Esophagus squamous epithelium (tissue), 5 donors: ENCODE data around the gene SMIM36. TPM values are rescaled to one million over a fixed set of nuclear protein-coding genes. Genes with fewer than 3 reads are reported as not detected.

ENCODE experiments used
- DNase-seq: peaks from one replicate; lab custom pipeline; 2025; lab: John Stamatoyannopoulos, UW
- H3K27ac ChIP-seq, 4 donors: fragments of 200-600 bp; sonication (generic); one replicate each; pipeline ENCODE4 v1.5.1; 2016 to 2019; ENCODE audit warnings: mild to moderate bottlenecking in 1 of 4
- H3K27me3 ChIP-seq, 4 donors: fragments of 200-600 bp; sonication (generic); 1 replicate in 3 of 4; 2 replicates in 1 of 4; pipeline versions ENCODE4 v1.5.1 to v1.6.0; 2017 to 2021; ENCODE audit warnings: antibody characterized with exemption in 1 of 4
- H3K36me3 ChIP-seq, 3 donors: fragments of 200-600 bp; sonication (generic); one replicate each; pipeline ENCODE4 v1.5.1; 2016 to 2019
- H3K4me1 ChIP-seq, 3 donors: fragments of 200-600 bp; sonication (generic); one replicate each; pipeline ENCODE4 v1.5.1; 2017 to 2019
- H3K4me3 ChIP-seq, 4 donors: fragments of 200-600 bp; sonication (generic); 1 replicate in 3 of 4; 2 replicates in 1 of 4; pipeline ENCODE4 v1.5.1; 2016 to 2019; ENCODE audit warnings: mild to moderate bottlenecking in 2 of 4, moderate library complexity in 1 of 4
- H3K9me3 ChIP-seq, 3 donors: fragments of 200-600 bp; sonication (generic); one replicate each; pipeline ENCODE4 v1.5.1; 2016 to 2019
- CTCF ChIP-seq, 6 experiments: fragments of 450-650 bp in 4 of 6; fragments of 200-600 bp in 2 of 6; sonication (generic) in 2 of 6; IDR thresholded peaks; one replicate each; pipeline ENCODE4 v1.5.1; 2016 to 2019; ENCODE audit warnings: antibody characterized with exemption in 6 of 6, mild to moderate bottlenecking in 4 of 6, moderate library complexity in 4 of 6
- POLR2A ChIP-seq, 4 donors: fragments of 450-650 bp; IDR thresholded peaks; one replicate each; pipeline ENCODE4 v1.6.1; 2017; ENCODE audit warnings: antibody characterized with exemption in 4 of 4, mild to moderate bottlenecking in 4 of 4, moderate library complexity in 3 of 4
- WGBS, 2 donors: methylation state at CpG; one replicate each; pipeline ENCODE4 v1.1.5; 2018; 5-methylcytosine and 5-hydroxymethylcytosine counted together
- intact Hi-C: fragments of 100-400 bp; cut with DNase I; formaldehyde crosslinking; loops from one replicate; pipeline ENCODE4 v1.15.0; 2022
- total RNA-seq, 4 donors: library from RNA; depleted of rRNA; stranded (reverse); fragments of >200 nt; gene quantifications; one replicate each; pipeline ENCODE4 v1.1.0, GENCODE V29; 2016
- donor health status: DM: yes; HTN: yes; CAD: no.

SMIM36 gene
- total RNA-seq, 4 donors from 2014 or later, result not detected

GRCh38 chr17:55441544-55441943, 69.7 kb downstream of the SMIM36 start:
- H3K9me3 ChIP-seq, result no peaks in the 10 kb centered on the region
- H3K4me3 ChIP-seq, result no peak overlapping the region
- intact Hi-C loops, result no loop called here
- no peaks in the 10 kb centered on the region for H3K27me3 ChIP-seq
- DNase-seq, result no peak
- H3K27ac ChIP-seq, result peak overlapping the region in 3 of 4 donors; percentile 71 to 78 (median 72)
- TF ChIP-seq POLR2A (IDR thresholded peaks at IDR 0.05) (no peak), CTCF (IDR thresholded peaks at IDR 0.05) (no peak)
- H3K4me1 ChIP-seq, result peaks cover 0 to 33% (median 9%) of the 10 kb centered on the region in 3 donors
- 27 to 46% methylated on average over 2 of the region's 2 CpGs for WGBS, 2 donors
- H3K36me3 ChIP-seq, result no peaks in the 10 kb centered on the region

GRCh38 chr17:55440391-55440790, 70.9 kb downstream of the SMIM36 start:
- no peak for DNase-seq
- Histone ChIP-seq H3K4me3 (no peak overlapping the region), H3K9me3 (no peaks in the 10 kb centered on the region), H3K27me3 (no peaks in the 10 kb centered on the region), H3K36me3 (no peaks in the 10 kb centered on the region), H3K4me1 (peaks cover 0 to 29% (median 4%) of the 10 kb centered on the region in 3 donors), H3K27ac (peak overlapping the region in 3 of 4 donors; percentile 71 to 78 (median 72))
- no peak for TF ChIP-seq POLR2A (IDR thresholded peaks at IDR 0.05)
- TF ChIP-seq CTCF (IDR thresholded peaks at IDR 0.05), result no peak
- 28 to 37% methylated on average over 3 of the region's 3 CpGs for WGBS, 2 donors
- intact Hi-C loops, result no loop called here

GRCh38 chr17:55437159-55437605, 74.1 kb downstream of the SMIM36 start:
- peaks cover 6 to 24% (median 8%) of the 10 kb centered on the region in 3 donors for H3K4me1 ChIP-seq
- no peaks in the 10 kb centered on the region for H3K9me3 ChIP-seq
- 52 to 54% methylated on average over 5 of the region's 5 CpGs for WGBS, 2 donors
- H3K4me3 ChIP-seq, result no peak overlapping the region
- no peak overlapping the region for H3K27ac ChIP-seq
- intact Hi-C loops, result no loop called here
- DNase-seq, result no peak
- H3K27me3 ChIP-seq, result no peaks in the 10 kb centered on the region
- TF ChIP-seq CTCF (IDR thresholded peaks at IDR 0.05) (no peak), POLR2A (IDR thresholded peaks at IDR 0.05) (no peak)
- H3K36me3 ChIP-seq, result no peaks in the 10 kb centered on the region

GRCh38 chr17:55436224-55437158, 74.8 kb downstream of the SMIM36 start:
- DNase-seq, result no peak
- Histone ChIP-seq H3K27ac (no peak overlapping the region), H3K4me3 (no peak overlapping the region), H3K27me3 (no peaks in the 10 kb centered on the region), H3K36me3 (no peaks in the 10 kb centered on the region), H3K4me1 (peaks cover 6 to 19% (median 8%) of the 10 kb centered on the region in 3 donors), H3K9me3 (no peaks in the 10 kb centered on the region)
- WGBS, 2 donors, result 87 to 89% methylated on average over 4 of the region's 4 CpGs
- intact Hi-C loops, result no loop called here
- TF ChIP-seq CTCF (IDR thresholded peaks at IDR 0.05), result no peak
- TF ChIP-seq POLR2A (IDR thresholded peaks at IDR 0.05), result no peak

- Histone ChIP-seq H3K27ac (no peak overlapping the region), H3K4me3 (no peak overlapping the region), H3K9me3 (no peaks in the 10 kb centered on the region), H3K4me1 (peaks cover 6 to 19% (median 8%) of the 10 kb centered on the region in 3 donors), H3K27me3 (no peaks in the 10 kb centered on the region), H3K36me3 (no peaks in the 10 kb centered on the region)
- no peak for DNase-seq
- TF ChIP-seq CTCF (IDR thresholded peaks at IDR 0.05) (no peak), POLR2A (IDR thresholded peaks at IDR 0.05) (no peak)
- intact Hi-C loops, result no loop called here
- 65 to 79% methylated on average over 4 of the region's 4 CpGs for WGBS, 2 donors
Observed at GRCh38 chr17:55435408-55435807, 75.8 kb downstream of the SMIM36 start.
